ENCODE measurements around the gene HTR5A. TPM values are rescaled to one million over a fixed set of nuclear protein-coding genes. Genes with fewer than 3 reads are reported as not detected.

Gene HTR5A
- total and polyA plus RNA-seq, 2 of the 13 experiments (the other 11 are each of a cell fraction or from before 2014, with no cell fraction given), result not detected

DNA sequence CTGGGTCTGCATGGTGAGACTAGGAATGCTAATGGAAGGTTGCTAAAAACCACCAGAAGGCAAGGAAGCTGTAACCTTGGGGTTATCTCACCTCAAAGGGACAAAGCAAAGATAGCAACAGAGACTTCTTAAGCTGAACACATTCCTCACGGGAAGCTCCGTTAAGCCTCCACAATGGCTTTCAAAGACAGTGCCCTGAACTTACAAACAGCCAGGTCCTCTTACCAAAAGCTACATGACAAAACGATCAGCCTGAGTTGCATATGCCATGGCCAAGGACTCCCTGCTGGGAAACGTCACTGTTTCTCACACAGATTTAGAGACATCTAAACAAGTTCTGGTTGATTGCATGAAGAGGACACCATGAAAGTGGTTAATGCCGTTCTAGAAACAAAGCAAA lies 52.7 kb downstream of the HTR5A start (continued):
- TF ChIP-seq, protein P1, sequence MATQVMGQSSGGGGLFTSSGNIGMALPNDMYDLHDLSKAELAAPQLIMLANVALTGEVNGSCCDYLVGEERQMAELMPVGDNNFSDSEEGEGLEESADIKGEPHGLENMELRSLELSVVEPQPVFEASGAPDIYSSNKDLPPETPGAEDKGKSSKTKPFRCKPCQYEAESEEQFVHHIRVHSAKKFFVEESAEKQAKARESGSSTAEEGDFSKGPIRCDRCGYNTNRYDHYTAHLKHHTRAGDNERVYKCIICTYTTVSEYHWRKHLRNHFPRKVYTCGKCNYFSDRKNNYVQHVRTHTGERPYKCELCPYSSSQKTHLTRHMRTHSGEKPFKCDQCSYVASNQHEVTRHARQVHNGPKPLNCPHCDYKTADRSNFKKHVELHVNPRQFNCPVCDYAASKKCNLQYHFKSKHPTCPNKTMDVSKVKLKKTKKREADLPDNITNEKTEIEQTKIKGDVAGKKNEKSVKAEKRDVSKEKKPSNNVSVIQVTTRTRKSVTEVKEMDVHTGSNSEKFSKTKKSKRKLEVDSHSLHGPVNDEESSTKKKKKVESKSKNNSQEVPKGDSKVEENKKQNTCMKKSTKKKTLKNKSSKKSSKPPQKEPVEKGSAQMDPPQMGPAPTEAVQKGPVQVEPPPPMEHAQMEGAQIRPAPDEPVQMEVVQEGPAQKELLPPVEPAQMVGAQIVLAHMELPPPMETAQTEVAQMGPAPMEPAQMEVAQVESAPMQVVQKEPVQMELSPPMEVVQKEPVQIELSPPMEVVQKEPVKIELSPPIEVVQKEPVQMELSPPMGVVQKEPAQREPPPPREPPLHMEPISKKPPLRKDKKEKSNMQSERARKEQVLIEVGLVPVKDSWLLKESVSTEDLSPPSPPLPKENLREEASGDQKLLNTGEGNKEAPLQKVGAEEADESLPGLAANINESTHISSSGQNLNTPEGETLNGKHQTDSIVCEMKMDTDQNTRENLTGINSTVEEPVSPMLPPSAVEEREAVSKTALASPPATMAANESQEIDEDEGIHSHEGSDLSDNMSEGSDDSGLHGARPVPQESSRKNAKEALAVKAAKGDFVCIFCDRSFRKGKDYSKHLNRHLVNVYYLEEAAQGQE (IDR thresholded peaks at IDR 0.05; ENCODE audit: borderline replicate concordance in 1 of 2, low read depth in 1 of 2, low read length in 2 of 2), result no peak
- TF ChIP-seq GATAD1 (CRISPR knock-in tag; IDR thresholded peaks at IDR 0.05) (no peak), ZGPAT (CRISPR knock-in tag; IDR thresholded peaks at IDR 0.05) (no peak), IKZF1 (IDR thresholded peaks at IDR 0.05) (no peak), ARNT (IDR thresholded peaks at IDR 0.05) (no peak)
- TF ChIP-seq, protein P2, sequence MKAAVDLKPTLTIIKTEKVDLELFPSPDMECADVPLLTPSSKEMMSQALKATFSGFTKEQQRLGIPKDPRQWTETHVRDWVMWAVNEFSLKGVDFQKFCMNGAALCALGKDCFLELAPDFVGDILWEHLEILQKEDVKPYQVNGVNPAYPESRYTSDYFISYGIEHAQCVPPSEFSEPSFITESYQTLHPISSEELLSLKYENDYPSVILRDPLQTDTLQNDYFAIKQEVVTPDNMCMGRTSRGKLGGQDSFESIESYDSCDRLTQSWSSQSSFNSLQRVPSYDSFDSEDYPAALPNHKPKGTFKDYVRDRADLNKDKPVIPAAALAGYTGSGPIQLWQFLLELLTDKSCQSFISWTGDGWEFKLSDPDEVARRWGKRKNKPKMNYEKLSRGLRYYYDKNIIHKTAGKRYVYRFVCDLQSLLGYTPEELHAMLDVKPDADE (CRISPR knock-in tag; IDR thresholded peaks at IDR 0.05), result no peak

DNA sequence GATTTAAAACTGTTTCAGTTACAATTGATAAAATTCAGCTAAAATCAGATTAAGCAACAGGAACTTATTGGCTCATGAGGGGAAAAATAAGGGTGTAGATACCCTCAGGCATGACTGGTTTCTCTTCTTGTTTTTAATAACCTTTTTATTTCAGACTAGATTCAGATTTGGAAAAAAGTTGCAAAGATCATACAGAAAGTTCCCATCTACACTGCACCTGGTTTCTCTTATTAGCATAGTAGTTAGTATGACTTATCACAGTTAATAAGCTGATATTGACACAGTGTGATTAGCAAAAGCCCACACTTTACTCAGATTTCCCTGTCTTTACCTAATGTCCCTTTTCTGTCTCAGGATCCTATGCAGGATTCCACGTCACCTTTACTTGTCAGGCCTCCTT lies 53.3 kb downstream of the HTR5A start:
- peaks cover 37% of the 10 kb centered on the region for H3K9me3 ChIP-seq (ENCODE audit: low read length)
- DNase-seq (ENCODE audit: low spot score) (no peak), ATAC-seq (no peak), FAIRE-seq (no peak)
- H4K20me1 ChIP-seq (ENCODE audit: insufficient read depth, low read length), result no peaks in the 10 kb centered on the region
- BruUV-seq (replicated peaks), result no TSS peak
- intact Hi-C loops (cut with micrococcal nuclease; ENCODE audit: unreplicated experiment) (no loop called here), in situ Hi-C loops (cut with HindIII; ENCODE audit: extremely low pct_ligation_motif_present, low pct_unique_long_range_greater_than_20kb) (no loop called here)
- H3K4me3 ChIP-seq (replicated peaks in 1 of 3; ENCODE audit: insufficient read depth in 1 of 3, low read depth in 2 of 3, low read length in 3 of 3), result no peak overlapping the region
- no peak overlapping the region for H3K27ac ChIP-seq (ENCODE audit: extremely low read length, insufficient read depth, low read length)
- H3K4me2 ChIP-seq (ENCODE audit: low read depth, low read length), result no peak overlapping the region
- WGBS (ENCODE audit: low lambda C conversion rate), result 44% methylated on average over 1 of the region's 1 CpG
- no peak overlapping the region for H2AFZ ChIP-seq (ENCODE audit: low read length)
- H3K27me3 ChIP-seq (ENCODE audit: control insufficient read depth in 1 of 2, insufficient read depth in 2 of 2, low read length in 2 of 2), result no peaks in the 10 kb centered on the region
- H3K4me1 ChIP-seq (ENCODE audit: insufficient read depth, low read length), result no peaks in the 10 kb centered on the region
- no peak overlapping the region for H3K9ac ChIP-seq (ENCODE audit: insufficient read depth, low read depth, low read length)
- CTCF ChIA-PET (ENCODE audit: low intra/inter-chr PET ratio, low total read pairs), result no interaction called here
- POLR2A ChIA-PET, result no interaction called here
- H3K79me2 ChIP-seq (ENCODE audit: insufficient read depth, low read length), result no peaks in the 10 kb centered on the region
- no peaks in the 10 kb centered on the region for H3K36me3 ChIP-seq (replicated peaks in 1 of 2; ENCODE audit: control insufficient read depth in 1 of 2, insufficient read depth in 2 of 2, low read length in 2 of 2)
- TF ChIP-seq, protein P1 (IDR thresholded peaks at IDR 0.05; ENCODE audit: borderline replicate concordance in 1 of 2, low read depth in 1 of 2, low read length in 2 of 2), result no peak
- TF ChIP-seq KAT2B (IDR thresholded peaks at IDR 0.05; ENCODE audit: borderline replicate concordance, low read depth, low read length) (no peak), HNRNPH1 (optimal IDR thresholded peaks at IDR 0.05; ENCODE audit: low read depth, low read length) (no peak), ASH2L (IDR thresholded peaks at IDR 0.05; ENCODE audit: insufficient read length, low read depth, low read length) (no peak), ZNF260 (CRISPR knock-in tag; IDR thresholded peaks at IDR 0.05; ENCODE audit: borderline replicate concordance, low read depth) (no peak), AKAP8 (CRISPR knock-in tag; IDR thresholded peaks at IDR 0.05) (no peak), SKI (IDR thresholded peaks at IDR 0.05; ENCODE audit: partially characterized antibody) (no peak)
- TF ChIP-seq, protein P3, sequence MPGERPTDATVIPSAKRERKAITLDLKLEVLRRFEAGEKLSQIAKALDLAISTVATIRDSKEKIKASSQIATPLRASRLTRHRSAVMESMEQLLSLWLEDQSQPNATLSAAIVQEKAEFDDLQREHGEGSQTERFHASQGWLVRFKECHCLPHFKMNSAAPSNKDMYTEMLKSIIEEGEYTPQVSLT (CRISPR knock-in tag; IDR thresholded peaks at IDR 0.05; ENCODE audit: borderline replicate concordance, low read depth), result no peak
